ENCODE results near the gene SPEN.
A peak's percentile ranks its signal among the peaks of the same experiment; 100 is the strongest.
"Not testable (repeated sequence)": the region's sequence is repeated elsewhere in the genome, so short reads cannot be mapped to it uniquely, and the experiment has no call there.

The SPEN gene

DNA sequence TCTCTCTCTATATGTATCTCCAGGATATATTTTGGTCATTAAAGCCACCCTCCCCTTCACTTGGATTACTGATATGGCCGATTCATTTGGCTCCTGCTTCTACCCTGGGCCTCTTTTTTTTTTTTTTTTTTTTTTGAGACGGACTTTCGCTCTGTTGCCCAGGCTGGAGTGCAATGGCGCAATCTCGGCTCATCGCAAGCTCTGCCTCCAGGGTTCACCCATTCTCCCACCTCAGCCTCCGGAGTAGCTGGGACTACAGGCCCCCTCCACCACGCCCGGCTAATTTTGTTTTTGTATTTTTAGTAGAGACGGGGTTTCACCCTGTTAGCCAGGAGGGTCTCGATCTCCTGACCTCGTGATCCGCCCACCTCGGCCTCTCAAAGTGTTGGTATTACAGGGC, 18.6 kb upstream of the SPEN start:
- not testable (repeated sequence) for H2BK12ac ChIP-seq (ENCODE audit: low read length); H3K9me3 ChIP-seq (ENCODE audit: insufficient read depth, low read depth, low read length); H3K9ac ChIP-seq (ENCODE audit: low read length); H3K4me3 ChIP-seq (ENCODE audit: low read depth, low read length); H2AK5ac ChIP-seq (ENCODE audit: low read length); DNase-seq; H3K27me3 ChIP-seq (ENCODE audit: insufficient read depth, low read length); H3K18ac ChIP-seq (ENCODE audit: low read length); H2BK5ac ChIP-seq (ENCODE audit: low read depth, low read length, poor library complexity); H3K14ac ChIP-seq (ENCODE audit: low read length); H4K91ac ChIP-seq (ENCODE audit: low read depth, low read length); H3K36me3 ChIP-seq (ENCODE audit: control insufficient read depth in 1 of 2, insufficient read depth in 2 of 2, low read length in 2 of 2); H3K79me2 ChIP-seq (ENCODE audit: control insufficient read depth, insufficient read depth, low read length, poor library complexity); H3K27ac ChIP-seq (ENCODE audit: low read depth, low read length); H2BK120ac ChIP-seq (ENCODE audit: insufficient read depth, low read length, poor library complexity); H3K4me1 ChIP-seq (ENCODE audit: control insufficient read depth in 1 of 2, insufficient read depth in 2 of 2, low read length in 2 of 2); H4K12ac ChIP-seq (ENCODE audit: low read depth, low read length); H3K23ac ChIP-seq (ENCODE audit: low read length); H2AFZ ChIP-seq (ENCODE audit: insufficient read depth, low read length, poor library complexity); H3K79me1 ChIP-seq (ENCODE audit: low read length); H4K8ac ChIP-seq (ENCODE audit: low read depth, low read length); H3K4me2 ChIP-seq (ENCODE audit: low read length); H3K4ac ChIP-seq (ENCODE audit: low read depth, low read length)
- no CpG with 5 or more reads among the region's 14 CpGs for WGBS (ENCODE audit: extremely low coverage, insufficient coverage, insufficient read length)

- Histone ChIP-seq H3K23ac (ENCODE audit: low read length) (no peak overlapping the region), H3K18ac (ENCODE audit: low read length) (no peak overlapping the region), H3K36me3 (ENCODE audit: control insufficient read depth in 1 of 2, insufficient read depth in 2 of 2, low read length in 2 of 2) (no peaks in the 10 kb centered on the region), H3K27me3 (ENCODE audit: insufficient read depth, low read length) (no peaks in the 10 kb centered on the region), H2BK120ac (ENCODE audit: insufficient read depth, low read length, poor library complexity) (no peak overlapping the region), H4K8ac (ENCODE audit: low read depth, low read length) (no peak overlapping the region), H3K4me2 (ENCODE audit: low read length) (no peak overlapping the region), H3K4me1 (ENCODE audit: control insufficient read depth in 1 of 2, insufficient read depth in 2 of 2, low read length in 2 of 2) (peaks cover 3% of the 10 kb centered on the region in 2 experiments), H3K4me3 (ENCODE audit: low read depth, low read length) (no peak overlapping the region), H3K27ac (ENCODE audit: low read depth, low read length) (no peak overlapping the region), H3K4ac (ENCODE audit: low read depth, low read length) (no peak overlapping the region), H3K9me3 (ENCODE audit: insufficient read depth, low read depth, low read length) (no peaks in the 10 kb centered on the region), H2BK5ac (ENCODE audit: low read depth, low read length, poor library complexity) (no peak overlapping the region), H2BK12ac (ENCODE audit: low read length) (no peak overlapping the region), H3K14ac (ENCODE audit: low read length) (no peak overlapping the region), H3K9ac (ENCODE audit: low read length) (no peak overlapping the region), H4K12ac (ENCODE audit: low read depth, low read length) (no peak overlapping the region), H3K79me1 (ENCODE audit: low read length) (peaks cover 8% of the 10 kb centered on the region), H2AFZ (ENCODE audit: insufficient read depth, low read length, poor library complexity) (no peak overlapping the region), H4K91ac (ENCODE audit: low read depth, low read length) (no peak overlapping the region), H3K79me2 (ENCODE audit: control insufficient read depth, insufficient read depth, low read length, poor library complexity) (peaks cover 7% of the 10 kb centered on the region), H2AK5ac (ENCODE audit: low read length) (no peak overlapping the region)
- no peak for DNase-seq
- no CpG with 5 or more reads among the region's 1 CpG for WGBS (ENCODE audit: extremely low coverage, insufficient coverage, insufficient read length)
These were observed 17.2 kb upstream of the SPEN start for GRCh38 chr1:15830258-15830657.

- no peak overlapping the region for H2AK5ac ChIP-seq (ENCODE audit: low read length)
- no peak overlapping the region for H2AFZ ChIP-seq (ENCODE audit: insufficient read depth, low read length, poor library complexity)
- WGBS (ENCODE audit: extremely low coverage, insufficient coverage, insufficient read length): no CpG with 5 or more reads among the region's 24 CpGs
- no peak overlapping the region for H4K12ac ChIP-seq (ENCODE audit: low read depth, low read length)
- no peak overlapping the region for H4K91ac ChIP-seq (ENCODE audit: low read depth, low read length)
- H3K4me2 ChIP-seq (ENCODE audit: low read length): no peak overlapping the region
- H3K18ac ChIP-seq (ENCODE audit: low read length): no peak overlapping the region
- H3K9me3 ChIP-seq (ENCODE audit: insufficient read depth, low read depth, low read length): no peaks in the 10 kb centered on the region
- no peak overlapping the region for H2BK120ac ChIP-seq (ENCODE audit: insufficient read depth, low read length, poor library complexity)
- peak overlapping the region; percentile 30 for H4K8ac ChIP-seq (ENCODE audit: low read depth, low read length)
- no peaks in the 10 kb centered on the region for H3K27me3 ChIP-seq (ENCODE audit: insufficient read depth, low read length)
- no peak overlapping the region for H2BK12ac ChIP-seq (ENCODE audit: low read length)
- no peak overlapping the region for H3K23ac ChIP-seq (ENCODE audit: low read length)
- no peak overlapping the region for H3K14ac ChIP-seq (ENCODE audit: low read length)
- no peak overlapping the region for H3K4ac ChIP-seq (ENCODE audit: low read depth, low read length)
- no peaks in the 10 kb centered on the region for H3K36me3 ChIP-seq (ENCODE audit: control insufficient read depth in 1 of 2, insufficient read depth in 2 of 2, low read length in 2 of 2)
- no peak overlapping the region for H2BK5ac ChIP-seq (ENCODE audit: low read depth, low read length, poor library complexity)
- no peak overlapping the region for H3K9ac ChIP-seq (ENCODE audit: low read length)
- H3K79me2 ChIP-seq (ENCODE audit: control insufficient read depth, insufficient read depth, low read length, poor library complexity): peaks cover 10% of the 10 kb centered on the region
- peaks cover 3 to 5% of the 10 kb centered on the region in 2 experiments for H3K4me1 ChIP-seq (ENCODE audit: control insufficient read depth in 1 of 2, insufficient read depth in 2 of 2, low read length in 2 of 2)
- peak; percentile 83 to 91 for DNase-seq
- H3K79me1 ChIP-seq (ENCODE audit: low read length): peaks cover 14% of the 10 kb centered on the region
- H3K4me3 ChIP-seq (ENCODE audit: low read depth, low read length): no peak overlapping the region
- H3K27ac ChIP-seq (ENCODE audit: low read depth, low read length): no peak overlapping the region
These were observed 14.3 kb upstream of the SPEN start for GRCh38 chr1:15833069-15833679.

- Histone ChIP-seq H2AFZ (ENCODE audit: insufficient read depth, low read length, poor library complexity) (no peak overlapping the region), H3K36me3 (ENCODE audit: control insufficient read depth in 1 of 2, insufficient read depth in 2 of 2, low read length in 2 of 2) (no peaks in the 10 kb centered on the region), H3K9ac (ENCODE audit: low read length) (no peak overlapping the region), H2BK120ac (ENCODE audit: insufficient read depth, low read length, poor library complexity) (no peak overlapping the region), H3K4ac (ENCODE audit: low read depth, low read length) (no peak overlapping the region), H3K79me2 (ENCODE audit: control insufficient read depth, insufficient read depth, low read length, poor library complexity) (peaks cover 10% of the 10 kb centered on the region), H4K12ac (ENCODE audit: low read depth, low read length) (no peak overlapping the region), H3K23ac (ENCODE audit: low read length) (no peak overlapping the region), H3K27ac (ENCODE audit: low read depth, low read length) (no peak overlapping the region), H3K4me2 (ENCODE audit: low read length) (peak overlapping the region; percentile 91), H3K18ac (ENCODE audit: low read length) (no peak overlapping the region), H4K8ac (ENCODE audit: low read depth, low read length) (no peak overlapping the region), H3K79me1 (ENCODE audit: low read length) (peaks cover 14% of the 10 kb centered on the region), H3K27me3 (ENCODE audit: insufficient read depth, low read length) (no peaks in the 10 kb centered on the region), H3K4me1 (ENCODE audit: control insufficient read depth in 1 of 2, insufficient read depth in 2 of 2, low read length in 2 of 2) (peaks cover 3 to 5% of the 10 kb centered on the region in 2 experiments), H4K91ac (ENCODE audit: low read depth, low read length) (no peak overlapping the region), H3K9me3 (ENCODE audit: insufficient read depth, low read depth, low read length) (no peaks in the 10 kb centered on the region), H2BK12ac (ENCODE audit: low read length) (no peak overlapping the region), H3K4me3 (ENCODE audit: low read depth, low read length) (peak overlapping the region; percentile 70), H3K14ac (ENCODE audit: low read length) (no peak overlapping the region), H2AK5ac (ENCODE audit: low read length) (no peak overlapping the region), H2BK5ac (ENCODE audit: low read depth, low read length, poor library complexity) (no peak overlapping the region)
- WGBS (ENCODE audit: extremely low coverage, insufficient coverage, insufficient read length): no CpG with 5 or more reads among the region's 10 CpGs
- no peak for DNase-seq
These were observed 13.6 kb upstream of the SPEN start for GRCh38 chr1:15833842-15834405.
